GM23338 (cell line): ENCODE results near the gene LDLRAD3. TPM values are rescaled to one million over a fixed set of nuclear protein-coding genes. Genes with fewer than 3 reads are reported as not detected.

Experiments used
- ATAC-seq: fragments of 200-7000 bp; cut with Tn5 transposase; 3 replicates; pipeline ENCODE4 v1.9.1; 2020
- DNase-seq: peaks from one replicate; pipeline ENCODE4 v3.0.0-alpha.2; 2015; ENCODE audit warnings: low spot score
- H2AFZ ChIP-seq: fragments of 200-600 bp; sonication (generic); 2 replicates; pipeline ENCODE4 v1.8.0; 2016; ENCODE audit warnings: antibody characterized with exemption, mild to moderate bottlenecking, moderate library complexity
- H3F3A ChIP-seq: fragments of 200-600 bp; sonication (generic); replicated peaks from 2 replicates; pipeline ENCODE4 v1.8.0; 2017; ENCODE audit warnings: antibody characterized with exemption, mixed run types, low read depth
- H3K27ac ChIP-seq: fragments of 200-600 bp; sonication (generic); 2 replicates; pipeline ENCODE4 v1.6.1; 2016; ENCODE audit warnings: low read depth
- H3K27me3 ChIP-seq: fragments of 200-600 bp; sonication (generic); 2 replicates; pipeline ENCODE4 v1.8.0; 2016; ENCODE audit warnings: mild to moderate bottlenecking, mixed run types, moderate library complexity; ENCODE audit not compliant: insufficient read depth
- H3K36me3 ChIP-seq: fragments of 200-600 bp; sonication (generic); 2 replicates; pipeline ENCODE4 v1.8.0; 2016; ENCODE audit warnings: mild to moderate bottlenecking; ENCODE audit not compliant: insufficient read depth
- H3K4me1 ChIP-seq: fragments of 200-600 bp; sonication (generic); 2 replicates; pipeline ENCODE4 v1.8.0; 2016; ENCODE audit warnings: mild to moderate bottlenecking, moderate library complexity; ENCODE audit not compliant: insufficient read depth
- H3K4me2 ChIP-seq: fragments of 200-600 bp; sonication (generic); 2 replicates; pipeline ENCODE4 v1.7.1; 2017; ENCODE audit warnings: mixed run types
- H3K4me3 ChIP-seq: fragments of 200-600 bp; sonication (generic); 2 replicates; pipeline ENCODE4 v1.6.1; 2016; ENCODE audit warnings: mixed run types
- H3K79me2 ChIP-seq: fragments of 200-600 bp; sonication (generic); replicated peaks from 2 replicates; pipeline ENCODE4 v1.8.0; 2017; ENCODE audit warnings: mild to moderate bottlenecking; ENCODE audit not compliant: insufficient read depth
- H3K9me2 ChIP-seq: fragments of 200-600 bp; sonication (generic); 2 replicates; pipeline ENCODE4 v1.8.0; 2017; ENCODE audit not compliant: insufficient read depth
- H4K20me1 ChIP-seq: fragments of 200-600 bp; sonication (generic); replicated peaks from 2 replicates; pipeline ENCODE4 v1.8.0; 2017; ENCODE audit warnings: mild to moderate bottlenecking; ENCODE audit not compliant: insufficient read depth
- H3K27ac Mint-ChIP-seq: 2 replicates; pipeline ENCODE4 v1.8.0; 2020; ENCODE audit warnings: inconsistent platforms, mild to moderate bottlenecking, moderate library complexity, mixed read lengths
- H3K27me3 Mint-ChIP-seq: 3 replicates; pipeline ENCODE4 v1.8.0; 2022; ENCODE audit warnings: low read depth, mild to moderate bottlenecking, moderate library complexity, mixed read lengths, inconsistent platforms; ENCODE audit not compliant: insufficient read depth, poor library complexity
- H3K36me3 Mint-ChIP-seq: 3 replicates; pipeline ENCODE4 v1.8.0; 2021; ENCODE audit warnings: low read depth, mild to moderate bottlenecking, inconsistent platforms, moderate library complexity, mixed read lengths
- H3K4me1 Mint-ChIP-seq: 3 replicates; pipeline ENCODE4 v1.8.0; 2020; ENCODE audit warnings: mild to moderate bottlenecking, inconsistent platforms, mixed read lengths
- H3K4me3 Mint-ChIP-seq: 3 replicates; pipeline ENCODE4 v1.8.0; 2021; ENCODE audit warnings: moderate library complexity, mild to moderate bottlenecking, inconsistent platforms, mixed read lengths
- H3K9me3 Mint-ChIP-seq: 3 replicates; pipeline ENCODE4 v1.8.0; 2020; ENCODE audit warnings: moderate library complexity, mild to moderate bottlenecking, inconsistent platforms, mixed read lengths
- CREB1 ChIP-seq: fragments of 250-450 bp; sonication (Bioruptor Pico); IDR thresholded peaks from 2 replicates; pipeline ENCODE4 v1.5.0; 2020; ENCODE audit warnings: low read depth, mild to moderate bottlenecking, moderate library complexity
- ETS1 ChIP-seq: IDR thresholded peaks from 2 replicates; pipeline ENCODE4 v1.6.1; 2016; ENCODE audit warnings: antibody characterized with exemption
- EZH2 ChIP-seq: fragments of 200-600 bp; sonication (generic); IDR thresholded peaks from one replicate; pipeline ENCODE4 v1.8.0; 2017; ENCODE audit warnings: antibody characterized with exemption, mild to moderate bottlenecking, low read depth; ENCODE audit not compliant: unreplicated experiment
- EZH2phosphoT487 ChIP-seq: fragments of 200-600 bp; sonication (generic); IDR thresholded peaks from one replicate; pipeline ENCODE4 v1.8.1; 2018; ENCODE audit warnings: antibody characterized with exemption; ENCODE audit not compliant: unreplicated experiment
- JUNB ChIP-seq: IDR thresholded peaks from one replicate; pipeline ENCODE4 v1.6.1; 2016; ENCODE audit warnings: antibody characterized with exemption; ENCODE audit not compliant: unreplicated experiment
- NANOG ChIP-seq: IDR thresholded peaks from 2 replicates; pipeline ENCODE4 v1.6.1; 2016; ENCODE audit warnings: antibody characterized with exemption, borderline replicate concordance
- POLR2AphosphoS5 ChIP-seq: IDR thresholded peaks from 2 replicates; pipeline ENCODE4 v1.6.1; 2016; ENCODE audit warnings: antibody characterized with exemption, low read depth
- REST ChIP-seq: IDR thresholded peaks from one replicate; pipeline ENCODE4 v1.6.1; 2018; ENCODE audit warnings: antibody characterized with exemption; ENCODE audit not compliant: unreplicated experiment
- STAT1 ChIP-seq: IDR thresholded peaks from one replicate; pipeline ENCODE4 v1.6.1; 2016; ENCODE audit warnings: antibody characterized with exemption; ENCODE audit not compliant: unreplicated experiment
- ZNF114 ChIP-seq: fragments of 250-450 bp; sonication (Bioruptor Pico); IDR thresholded peaks from 2 replicates; pipeline ENCODE4 v1.5.0; 2020; ENCODE audit warnings: mild to moderate bottlenecking, moderate library complexity
- ZNF462 ChIP-seq: fragments of 250-450 bp; sonication (Bioruptor Pico); IDR thresholded peaks from 2 replicates; pipeline ENCODE4 v1.5.0; 2020; ENCODE audit warnings: mild to moderate bottlenecking, moderate library complexity
- polyA plus RNA-seq: library from polyadenylated mRNA; unstranded; fragments of >200 nt; fragmentation: Nextera tagmentation; extraction: Ambion mirVana; gene quantifications from 2 replicates; pipeline ENCODE4 v1.2.1, GENCODE V29; 2016
- total RNA-seq: library from RNA; depleted of rRNA; stranded (reverse); fragments of >200 nt; shearing (Covaris generic); gene quantifications from 2 replicates; pipeline ENCODE4 v1.2.3, GENCODE V29; 2014
- TF ChIP-seq, protein P1 (sequence below), 2 experiments: fragments of 200-600 bp in 1 of 2; sonication (generic) in 1 of 2; conservative IDR thresholded peaks; 2 replicates each; pipeline versions ENCODE4 v1.5.1 to v1.6.1; 2016 to 2017; ENCODE audit warnings: antibody characterized with exemption in 2 of 2, low read depth in 2 of 2, mild to moderate bottlenecking in 2 of 2, moderate library complexity in 1 of 2

LDLRAD3 gene
- total and polyA plus RNA-seq, 2 experiments from 2014 or later = 8.5 to 19.4 TPM

DNA sequence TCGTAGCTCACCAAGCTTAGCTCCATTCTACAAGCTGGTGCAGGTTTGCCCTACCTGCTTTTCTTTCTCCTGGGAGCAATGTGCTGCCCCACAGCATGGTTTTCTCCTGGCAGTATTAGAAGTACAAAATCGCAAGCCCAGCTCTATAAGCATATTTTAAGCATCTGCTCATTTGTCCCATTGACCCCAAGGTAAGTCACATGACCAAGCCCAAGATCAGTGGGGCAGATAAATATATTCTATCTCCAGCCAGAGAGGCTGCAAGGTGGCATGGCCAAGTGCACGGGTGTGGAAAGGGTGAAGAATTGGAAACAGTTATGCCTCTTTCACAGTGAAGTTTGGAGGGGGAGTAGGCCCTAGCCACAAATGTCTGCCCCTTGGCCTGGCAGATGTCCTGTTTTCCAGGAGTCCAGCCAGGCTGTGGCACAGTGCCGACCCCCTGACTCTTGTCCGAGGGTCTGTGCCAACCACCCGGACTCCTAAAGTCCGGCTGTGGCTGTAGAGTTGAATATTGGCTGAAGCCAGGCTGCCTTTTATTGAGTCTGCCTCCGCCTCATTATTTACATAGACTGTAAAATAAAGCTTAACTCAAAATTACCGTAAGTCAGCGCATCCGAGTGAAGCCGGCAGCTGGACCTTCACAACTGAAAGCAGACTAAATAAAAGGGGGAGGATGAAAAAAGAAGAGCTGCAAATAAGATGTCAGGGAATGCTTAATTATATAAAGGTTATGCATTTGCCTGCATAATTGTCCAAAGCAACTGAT lies 179.7 kb downstream of the LDLRAD3 start:
- Mint-ChIP-seq H3K27ac (no peak overlapping the region), H3K36me3 (no peaks in the 10 kb centered on the region; the same call in 2 of the 3 replicates), H3K27me3 (peaks cover 4% of the 10 kb centered on the region), H3K9me3 (no peaks in the 10 kb centered on the region), H3K4me3 (no peak overlapping the region), H3K4me1 (peaks cover 26% of the 10 kb centered on the region)
- H3F3A ChIP-seq = no peaks in the 10 kb centered on the region
- H3K4me2 ChIP-seq = no peak overlapping the region
- 0 out of 2 replicates have a peak, but pooled peaks cover 5% of the 10 kb centered on the region for H3K4me1 ChIP-seq
- no peak for TF ChIP-seq EZH2
- no peak for TF ChIP-seq NANOG
- TF ChIP-seq EZH2phosphoT487 = no peak
- TF ChIP-seq REST = no peak
- TF ChIP-seq, protein P1, sequence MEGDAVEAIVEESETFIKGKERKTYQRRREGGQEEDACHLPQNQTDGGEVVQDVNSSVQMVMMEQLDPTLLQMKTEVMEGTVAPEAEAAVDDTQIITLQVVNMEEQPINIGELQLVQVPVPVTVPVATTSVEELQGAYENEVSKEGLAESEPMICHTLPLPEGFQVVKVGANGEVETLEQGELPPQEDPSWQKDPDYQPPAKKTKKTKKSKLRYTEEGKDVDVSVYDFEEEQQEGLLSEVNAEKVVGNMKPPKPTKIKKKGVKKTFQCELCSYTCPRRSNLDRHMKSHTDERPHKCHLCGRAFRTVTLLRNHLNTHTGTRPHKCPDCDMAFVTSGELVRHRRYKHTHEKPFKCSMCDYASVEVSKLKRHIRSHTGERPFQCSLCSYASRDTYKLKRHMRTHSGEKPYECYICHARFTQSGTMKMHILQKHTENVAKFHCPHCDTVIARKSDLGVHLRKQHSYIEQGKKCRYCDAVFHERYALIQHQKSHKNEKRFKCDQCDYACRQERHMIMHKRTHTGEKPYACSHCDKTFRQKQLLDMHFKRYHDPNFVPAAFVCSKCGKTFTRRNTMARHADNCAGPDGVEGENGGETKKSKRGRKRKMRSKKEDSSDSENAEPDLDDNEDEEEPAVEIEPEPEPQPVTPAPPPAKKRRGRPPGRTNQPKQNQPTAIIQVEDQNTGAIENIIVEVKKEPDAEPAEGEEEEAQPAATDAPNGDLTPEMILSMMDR (conservative IDR thresholded peaks at IDR 0.05; ENCODE audit: low read depth in 2 of 2) = no peak
- TF ChIP-seq STAT1 = no peak
- no peak for TF ChIP-seq JUNB
- TF ChIP-seq ETS1 = no peak
- no peak for TF ChIP-seq ZNF114 (CRISPR knock-in tag)
- TF ChIP-seq CREB1 (CRISPR knock-in tag) = no peak
- no peak for TF ChIP-seq POLR2AphosphoS5
- no peak for TF ChIP-seq ZNF462 (CRISPR knock-in tag)
- H3K79me2 ChIP-seq = no peaks in the 10 kb centered on the region
- no peaks in the 10 kb centered on the region for H3K9me2 ChIP-seq
- DNase-seq (no peak), ATAC-seq (no peak)
- no peak overlapping the region for H2AFZ ChIP-seq
- H3K27ac ChIP-seq = no peak overlapping the region
- no peaks in the 10 kb centered on the region for H3K36me3 ChIP-seq
- no peaks in the 10 kb centered on the region for H4K20me1 ChIP-seq
- H3K4me3 ChIP-seq = no peak overlapping the region
- no peaks in the 10 kb centered on the region for H3K27me3 ChIP-seq
